GM19238 (cell line): ENCODE measurements around the gene CTTN.

ENCODE experiments used
- DNase-seq: peaks from one replicate; pipeline ENCODE4 v3.0.0; 2011; ENCODE audit warnings: low spot score; ENCODE audit not compliant: insufficient read length

The CTTN gene

GRCh38 chr11:70473873-70474690, 75.8 kb downstream of the CTTN start:
- no peak for DNase-seq

GRCh38 chr11:70474710-70475109, 76.4 kb downstream of the CTTN start:
- DNase-seq = no peak

- DNase-seq = no peak
These were observed 78.3 kb downstream of the CTTN start for GRCh38 chr11:70476669-70477068.

- no peak for DNase-seq
These were observed 78.8 kb downstream of the CTTN start for GRCh38 chr11:70477176-70477575.

GRCh38 chr11:70477609-70478008, 79.3 kb downstream of the CTTN start:
- DNase-seq = no peak

GRCh38 chr11:70478166-70478890, 80.0 kb downstream of the CTTN start:
- DNase-seq = no peak

- DNase-seq = no peak
These were observed 82.4 kb downstream of the CTTN start for GRCh38 chr11:70480711-70481110.

GRCh38 chr11:70481625-70482528, 83.5 kb downstream of the CTTN start:
- no peak for DNase-seq

GRCh38 chr11:70482529-70482917, 84.2 kb downstream of the CTTN start:
- DNase-seq = no peak

- peak; percentile 42 for DNase-seq
These were observed 84.9 kb downstream of the CTTN start for GRCh38 chr11:70483077-70483861.

GRCh38 chr11:70483917-70484316, 85.6 kb downstream of the CTTN start:
- DNase-seq = no peak

- DNase-seq = no peak
These were observed 87.1 kb downstream of the CTTN start for GRCh38 chr11:70485326-70486025.

- DNase-seq = no peak
These were observed 87.7 kb downstream of the CTTN start for GRCh38 chr11:70486026-70486415.
